Activated T-helper 1 cell treated with Interleukin-2 at 50 U/mL for 16 hours (primary cell): ENCODE data around the gene GRPR.
"Not testable (repeated sequence)": the region's sequence is repeated elsewhere in the genome, so short reads cannot be mapped to it uniquely, and the experiment has no call there.

Source experiments
- DNase-seq: peaks from one replicate; pipeline ENCODE4 v3.0.0-alpha.2; 2020; ENCODE audit warnings: low read depth

Gene GRPR

DNA sequence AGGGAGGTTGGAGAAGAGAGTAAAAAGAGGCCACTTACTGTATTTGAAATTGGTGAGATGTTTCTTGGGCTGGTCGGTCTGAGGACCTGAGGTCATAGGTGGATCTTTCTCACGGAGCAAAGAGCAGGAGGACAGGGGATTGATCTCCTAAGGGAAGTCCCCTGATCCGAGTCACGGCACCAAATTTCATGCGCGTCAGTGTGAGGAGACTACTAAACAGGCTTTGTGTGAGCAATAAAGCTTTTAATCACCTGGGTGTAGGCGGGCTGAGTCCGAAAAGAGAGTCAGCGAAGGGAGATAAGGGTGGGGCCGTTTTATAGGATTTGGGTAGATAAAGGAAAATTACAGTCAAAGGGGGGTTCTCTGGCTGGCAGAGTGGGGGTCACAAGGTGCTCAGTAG is 60.5 kb downstream of the GRPR start:
- not testable (repeated sequence) for DNase-seq

- DNase-seq, result no peak
Observed at GRCh38 chrX:16185725-16186136, 62.4 kb downstream of the GRPR start.

DNA sequence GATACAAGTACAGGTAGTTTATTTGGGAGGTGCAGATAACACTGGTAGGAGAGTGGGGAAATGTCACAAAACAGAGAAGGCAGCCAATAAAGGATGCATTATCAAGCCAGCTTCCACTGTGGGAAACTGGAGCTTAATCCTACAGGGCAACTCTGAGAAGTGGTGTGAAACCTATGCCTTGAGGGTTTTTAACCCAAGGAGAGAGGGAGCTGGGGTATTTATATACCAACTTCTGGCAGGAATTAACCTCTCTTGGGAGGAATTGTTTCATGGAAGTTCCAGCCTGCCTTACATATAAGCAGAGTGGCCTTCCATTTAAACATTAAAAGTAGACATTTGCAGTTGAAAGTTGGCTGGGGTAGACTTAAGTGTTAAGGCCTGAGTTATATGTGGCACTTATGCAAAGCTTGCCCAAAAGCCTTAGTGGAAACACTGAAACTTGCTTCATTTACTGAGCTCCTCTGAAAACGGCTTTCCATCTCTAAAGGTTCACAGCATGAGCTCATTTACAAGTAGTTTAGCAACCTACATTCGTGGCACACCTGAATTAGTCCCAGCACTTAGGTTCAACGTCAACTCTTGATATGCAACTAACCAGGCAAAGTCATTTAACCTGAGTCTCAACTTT is 63.1 kb downstream of the GRPR start:
- DNase-seq, result no peak

DNA sequence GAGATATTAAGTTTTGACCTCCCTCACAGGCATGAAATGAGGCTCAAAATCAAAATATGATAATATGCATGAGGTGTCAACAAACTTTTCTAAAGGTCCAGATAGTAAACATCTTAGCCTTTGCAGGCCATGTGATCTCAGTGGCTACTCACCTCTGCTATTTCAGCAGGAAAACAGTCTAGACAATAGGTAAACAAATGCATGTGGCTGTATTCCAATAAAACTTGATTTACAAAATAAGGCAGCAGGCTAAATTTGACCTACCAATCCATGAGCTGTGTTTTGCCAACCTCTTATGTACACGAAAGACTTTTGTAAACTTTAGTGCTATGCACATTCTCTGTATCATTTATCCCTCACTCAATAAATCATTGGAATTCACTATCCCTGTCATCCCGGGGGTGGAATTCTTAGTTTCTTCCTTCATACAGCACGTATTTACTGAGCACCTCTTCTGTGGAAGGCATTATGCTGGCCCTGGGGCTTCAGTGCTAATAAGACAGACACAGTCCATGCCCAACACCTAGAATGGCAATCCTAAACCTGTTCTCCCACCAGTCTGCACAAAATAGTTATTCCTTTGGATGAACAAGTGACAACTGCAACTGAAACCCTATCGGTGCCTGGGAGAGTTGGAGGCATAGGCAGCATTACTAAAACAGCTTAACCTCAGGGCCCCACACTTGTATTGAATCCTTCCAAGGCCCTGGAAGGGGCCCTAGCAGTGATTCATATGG is 63.8 kb downstream of the GRPR start:
- no peak for DNase-seq

GRCh38 chrX:16188687-16189086 is 65.3 kb downstream of the GRPR start:
- DNase-seq, result no peak

DNA sequence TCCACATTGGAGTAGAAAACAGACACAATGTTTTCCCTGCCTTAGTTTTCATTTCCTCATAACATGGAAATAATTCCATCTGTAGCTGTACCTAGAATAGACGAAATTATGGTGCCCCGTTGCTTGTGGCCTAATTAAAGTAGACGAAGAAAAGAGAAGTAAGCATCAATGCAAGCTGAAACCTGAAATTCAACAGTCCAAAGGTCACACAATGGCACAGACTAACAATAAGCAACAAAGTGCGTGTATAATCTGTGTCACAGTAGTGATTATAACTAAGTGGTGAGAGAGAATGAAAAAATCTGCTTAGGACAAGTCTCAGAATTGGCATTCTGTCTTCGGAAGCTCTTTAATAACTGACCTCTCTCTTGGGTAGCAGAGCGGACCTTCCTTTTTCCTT is 68.2 kb downstream of the GRPR start:
- DNase-seq, result no peak

DNA sequence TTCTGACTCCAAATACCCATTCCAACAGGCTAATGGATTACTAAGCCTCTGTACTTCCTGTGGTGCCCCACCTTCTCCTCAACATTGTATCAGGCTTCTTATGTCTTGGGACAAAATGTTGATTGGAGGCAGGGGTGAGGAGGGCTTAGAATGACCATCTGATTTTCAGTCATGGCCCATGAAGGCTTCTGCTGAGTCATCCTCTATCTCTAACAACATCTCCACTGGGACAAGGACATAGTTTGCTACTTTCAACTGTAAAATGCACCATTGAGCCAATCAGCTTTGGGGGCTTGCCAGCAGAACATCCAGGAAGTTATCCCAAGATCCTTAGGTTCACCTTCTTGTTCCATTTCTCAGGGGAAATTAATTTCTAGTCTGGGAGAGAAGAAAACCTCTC is 73.5 kb downstream of the GRPR start:
- DNase-seq, result no peak

DNA sequence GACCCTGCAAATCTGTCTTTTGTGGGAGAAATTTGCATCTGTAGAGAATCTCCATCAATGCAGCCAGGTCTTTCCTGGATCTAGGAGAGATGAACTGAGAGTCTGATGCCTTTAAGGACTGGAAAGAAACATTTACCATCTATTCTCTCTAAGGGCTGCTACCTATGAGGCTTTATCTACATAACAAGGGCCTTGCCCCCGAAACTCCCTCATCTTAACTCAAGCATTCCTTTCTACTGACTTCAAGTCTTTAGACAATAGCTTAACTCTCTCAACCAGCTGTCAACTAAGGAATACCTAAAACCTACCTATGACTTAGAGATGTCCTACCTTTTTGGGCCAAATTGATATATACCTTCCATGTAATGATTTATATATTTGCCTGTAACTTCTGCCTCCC is 76.0 kb downstream of the GRPR start:
- DNase-seq, result no peak

- DNase-seq, result no peak
Observed at GRCh38 chrX:16202943-16203342, 79.6 kb downstream of the GRPR start.
